ENCODE results near the gene CCDC13. TPM values are rescaled to one million over a fixed set of nuclear protein-coding genes. Genes with fewer than 3 reads are reported as not detected.

CCDC13 gene
- total RNA-seq, 4 donors from 2014 or later = 1.2 to 5.3 (median 3.9) TPM

GRCh38 chr3:42790714-42791229 lies 17.7 kb upstream of the CCDC13 start:
- intact Hi-C loops (cut with DNase I) = no loop called here
- TF ChIP-seq POLR2A (IDR thresholded peaks at IDR 0.05; ENCODE audit: low read depth) (no peak), EP300 (IDR thresholded peaks at IDR 0.05) (no peak), POLR2AphosphoS5 (IDR thresholded peaks at IDR 0.05) (no peak), CTCF (IDR thresholded peaks at IDR 0.05) (no peak)
- Histone ChIP-seq H3K9me3 (no peaks in the 10 kb centered on the region), H3K27me3 (no peaks in the 10 kb centered on the region), H3K4me3 (no peak overlapping the region), H3K4me1 (peaks cover 12 to 47% (median 35%) of the 10 kb centered on the region in 4 donors), H3K27ac (replicated peaks in 1 of 4) (no peak overlapping the region), H3K36me3 (peaks cover 10 to 55% (median 32%) of the 10 kb centered on the region in 4 donors)
- DNase-seq (ENCODE audit: extremely low spot score) = no peak
- 67% methylated on average over 6 of the region's 6 CpGs for WGBS

- 100% methylated on average over 2 of the region's 2 CpGs for WGBS
- DNase-seq (ENCODE audit: extremely low spot score) = no peak
- Histone ChIP-seq H3K9me3 (no peaks in the 10 kb centered on the region), H3K4me1 (peaks cover 8 to 72% (median 49%) of the 10 kb centered on the region in 4 donors), H3K36me3 (peaks cover 14 to 47% (median 31%) of the 10 kb centered on the region in 4 donors), H3K27ac (replicated peaks in 1 of 4) (no peak overlapping the region), H3K27me3 (no peaks in the 10 kb centered on the region), H3K4me3 (no peak overlapping the region)
- intact Hi-C loops (cut with DNase I) = no loop called here
- TF ChIP-seq POLR2A (IDR thresholded peaks at IDR 0.05; ENCODE audit: low read depth) = no peak
- TF ChIP-seq CTCF (IDR thresholded peaks at IDR 0.05) = no peak
- no peak for TF ChIP-seq POLR2AphosphoS5 (IDR thresholded peaks at IDR 0.05)
- TF ChIP-seq EP300 (IDR thresholded peaks at IDR 0.05) = no peak
Measured at GRCh38 chr3:42786631-42787030, 13.6 kb upstream of the CCDC13 start.

- H3K36me3 ChIP-seq = peaks cover 14 to 46% (median 31%) of the 10 kb centered on the region in 4 donors
- no peaks in the 10 kb centered on the region for H3K9me3 ChIP-seq
- H3K4me1 ChIP-seq = peaks cover 8 to 72% (median 51%) of the 10 kb centered on the region in 4 donors
- 68% methylated on average over 1 of the region's 1 CpG for WGBS
- H3K27me3 ChIP-seq = no peaks in the 10 kb centered on the region
- TF ChIP-seq CTCF (IDR thresholded peaks at IDR 0.05) (no peak), EP300 (IDR thresholded peaks at IDR 0.05) (no peak), POLR2AphosphoS5 (IDR thresholded peaks at IDR 0.05) (no peak), POLR2A (IDR thresholded peaks at IDR 0.05; ENCODE audit: low read depth) (no peak)
- H3K4me3 ChIP-seq = no peak overlapping the region
- intact Hi-C loops (cut with DNase I) = no loop called here
- DNase-seq (ENCODE audit: extremely low spot score) = no peak
- H3K27ac ChIP-seq (replicated peaks in 1 of 4) = no peak overlapping the region
Measured at GRCh38 chr3:42786212-42786611, 13.2 kb upstream of the CCDC13 start.

GRCh38 chr3:42780892-42781700 lies 8.0 kb upstream of the CCDC13 start:
- H3K27ac ChIP-seq (replicated peaks in 1 of 4) = peak overlapping the region; percentile 76 to 85 (median 79)
- 58% methylated on average over 11 of the region's 11 CpGs for WGBS

More at GRCh38 chr3:42780892-42781700, 8.0 kb upstream of the CCDC13 start:
- Histone ChIP-seq H3K4me3 (no peak overlapping the region), H3K4me1 (peaks cover 23 to 88% (median 73%) of the 10 kb centered on the region in 4 donors), H3K9me3 (no peaks in the 10 kb centered on the region), H3K36me3 (peaks cover 6 to 26% (median 15%) of the 10 kb centered on the region in 4 donors), H3K27me3 (no peaks in the 10 kb centered on the region)
- no peak for DNase-seq (ENCODE audit: extremely low spot score)
- TF ChIP-seq POLR2AphosphoS5 (IDR thresholded peaks at IDR 0.05) (peak in 1 of 2 donors; percentile 33), CTCF (IDR thresholded peaks at IDR 0.05) (peak; percentile 86 to 91 (median 87)), EP300 (IDR thresholded peaks at IDR 0.05) (no peak), POLR2A (IDR thresholded peaks at IDR 0.05; ENCODE audit: low read depth) (no peak)
- intact Hi-C loops (cut with DNase I) = loop anchor here (1.0 to 2.0 kb wide), 2 partner anchors 48 to 100 kb away; no protein-coding TSS in a partner anchor
